ENCODE measurements around the gene SH3PXD2A. TPM values are rescaled to one million over a fixed set of nuclear protein-coding genes. Genes with fewer than 3 reads are reported as not detected.

The SH3PXD2A gene
- total RNA-seq, 1 donor from 2014 or later = 38.6 TPM

DNA sequence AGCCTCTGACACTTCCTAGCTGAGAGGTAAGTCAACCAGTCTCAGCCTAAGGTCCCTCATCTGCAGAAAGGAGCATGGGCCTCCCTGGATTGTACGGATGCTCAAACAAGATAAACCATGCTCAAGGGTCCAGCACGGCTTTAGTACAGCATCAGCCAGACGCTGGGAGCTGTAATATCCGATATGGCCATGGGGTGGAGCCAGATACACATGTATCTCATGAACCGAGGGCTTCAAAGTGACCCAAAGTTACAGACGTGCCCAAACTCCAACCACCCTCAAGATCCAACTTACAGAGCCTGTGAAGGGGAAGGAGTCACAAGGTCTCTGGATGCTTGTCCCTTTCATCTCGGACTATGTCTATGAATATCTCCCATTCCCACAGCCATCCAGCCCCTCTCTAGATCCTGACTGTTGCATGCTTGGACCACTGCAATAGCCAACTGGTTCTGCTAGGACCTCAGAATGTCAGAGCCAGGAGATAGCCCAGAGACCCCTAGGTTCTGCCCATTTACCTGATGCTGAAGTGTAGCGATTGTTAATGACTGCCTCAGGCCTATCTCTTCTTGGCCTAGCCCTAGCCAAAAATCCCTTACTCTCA, 142.4 kb downstream of the SH3PXD2A start:
- peaks cover 24% of the 10 kb centered on the region for H3K4me1 Mint-ChIP-seq (ENCODE audit: unreplicated experiment)
- no peaks in the 10 kb centered on the region for H3K27me3 Mint-ChIP-seq
- H3K36me3 Mint-ChIP-seq = no peaks in the 10 kb centered on the region
- DNase-seq (ENCODE audit: extremely low spot score, unreplicated experiment) = peak; percentile 83
- H3K9me3 Mint-ChIP-seq = peaks cover 4% of the 10 kb centered on the region
- H3K4me3 Mint-ChIP-seq = no peak overlapping the region
- H3K27ac Mint-ChIP-seq = peak overlapping the region; percentile 75
- TF ChIP-seq, protein P1, sequence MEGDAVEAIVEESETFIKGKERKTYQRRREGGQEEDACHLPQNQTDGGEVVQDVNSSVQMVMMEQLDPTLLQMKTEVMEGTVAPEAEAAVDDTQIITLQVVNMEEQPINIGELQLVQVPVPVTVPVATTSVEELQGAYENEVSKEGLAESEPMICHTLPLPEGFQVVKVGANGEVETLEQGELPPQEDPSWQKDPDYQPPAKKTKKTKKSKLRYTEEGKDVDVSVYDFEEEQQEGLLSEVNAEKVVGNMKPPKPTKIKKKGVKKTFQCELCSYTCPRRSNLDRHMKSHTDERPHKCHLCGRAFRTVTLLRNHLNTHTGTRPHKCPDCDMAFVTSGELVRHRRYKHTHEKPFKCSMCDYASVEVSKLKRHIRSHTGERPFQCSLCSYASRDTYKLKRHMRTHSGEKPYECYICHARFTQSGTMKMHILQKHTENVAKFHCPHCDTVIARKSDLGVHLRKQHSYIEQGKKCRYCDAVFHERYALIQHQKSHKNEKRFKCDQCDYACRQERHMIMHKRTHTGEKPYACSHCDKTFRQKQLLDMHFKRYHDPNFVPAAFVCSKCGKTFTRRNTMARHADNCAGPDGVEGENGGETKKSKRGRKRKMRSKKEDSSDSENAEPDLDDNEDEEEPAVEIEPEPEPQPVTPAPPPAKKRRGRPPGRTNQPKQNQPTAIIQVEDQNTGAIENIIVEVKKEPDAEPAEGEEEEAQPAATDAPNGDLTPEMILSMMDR (conservative IDR thresholded peaks at IDR 0.05) = peak; percentile 96

- Mint-ChIP-seq H3K36me3 (no peaks in the 10 kb centered on the region), H3K27ac (no peak overlapping the region), H3K9me3 (peaks cover 4% of the 10 kb centered on the region), H3K4me3 (no peak overlapping the region), H3K27me3 (no peaks in the 10 kb centered on the region), H3K4me1 (ENCODE audit: unreplicated experiment) (peaks cover 17% of the 10 kb centered on the region)
- TF ChIP-seq, protein P1 (conservative IDR thresholded peaks at IDR 0.05) = no peak
- no peak for DNase-seq (ENCODE audit: extremely low spot score, unreplicated experiment)
These were observed 143.2 kb downstream of the SH3PXD2A start for GRCh38 chr10:103712146-103712545.

DNA sequence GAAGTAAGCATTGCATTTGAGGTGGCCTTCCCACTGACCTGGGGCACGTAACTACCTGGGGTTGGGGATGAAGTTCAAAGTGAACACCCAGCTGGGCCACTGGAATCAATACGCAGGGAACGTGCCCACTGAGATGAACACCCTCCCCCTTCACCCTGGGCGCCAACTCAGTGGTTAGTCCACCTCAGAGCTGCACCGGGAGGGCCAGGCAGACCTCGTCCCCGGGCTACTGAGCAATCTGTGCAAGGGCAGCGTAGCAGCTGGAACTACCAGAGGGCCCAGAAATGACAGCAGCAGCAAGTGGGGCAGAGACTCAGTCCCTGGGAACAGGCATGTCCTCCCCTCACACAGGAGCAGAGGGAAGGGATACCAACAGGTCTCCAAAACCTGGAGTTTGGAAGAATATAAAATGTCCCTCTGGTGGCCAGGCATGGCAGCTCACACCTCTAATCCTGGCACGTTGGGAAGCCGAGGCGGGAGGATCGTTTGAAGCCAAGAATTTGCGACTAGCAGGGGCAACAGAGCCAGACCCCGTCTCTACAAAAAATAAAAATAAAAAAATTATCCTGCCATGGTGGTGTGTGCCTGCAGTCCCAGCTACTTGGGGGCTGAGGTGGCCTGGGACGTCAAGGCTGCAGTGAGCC, 143.9 kb downstream of the SH3PXD2A start:
- H3K36me3 Mint-ChIP-seq = no peaks in the 10 kb centered on the region
- no peak overlapping the region for H3K27ac Mint-ChIP-seq
- H3K4me3 Mint-ChIP-seq = no peak overlapping the region
- TF ChIP-seq, protein P1 (conservative IDR thresholded peaks at IDR 0.05) = peak; percentile 64
- peaks cover 3% of the 10 kb centered on the region for H3K9me3 Mint-ChIP-seq
- no peak for DNase-seq (ENCODE audit: extremely low spot score, unreplicated experiment)
- H3K27me3 Mint-ChIP-seq = no peaks in the 10 kb centered on the region
- peaks cover 15% of the 10 kb centered on the region for H3K4me1 Mint-ChIP-seq (ENCODE audit: unreplicated experiment)

- Mint-ChIP-seq H3K4me1 (ENCODE audit: unreplicated experiment) (peaks cover 11% of the 10 kb centered on the region), H3K27me3 (no peaks in the 10 kb centered on the region), H3K36me3 (no peaks in the 10 kb centered on the region), H3K4me3 (no peak overlapping the region), H3K9me3 (no peaks in the 10 kb centered on the region), H3K27ac (no peak overlapping the region)
- TF ChIP-seq, protein P1 (conservative IDR thresholded peaks at IDR 0.05) = no peak
- no peak for DNase-seq (ENCODE audit: extremely low spot score, unreplicated experiment)
These were observed 144.9 kb downstream of the SH3PXD2A start for GRCh38 chr10:103710490-103710889.

GRCh38 chr10:103709341-103709920, 145.9 kb downstream of the SH3PXD2A start:
- H3K4me3 Mint-ChIP-seq = no peak overlapping the region
- TF ChIP-seq, protein P1 (conservative IDR thresholded peaks at IDR 0.05) = no peak
- H3K27me3 Mint-ChIP-seq = no peaks in the 10 kb centered on the region
- no peak for DNase-seq (ENCODE audit: extremely low spot score, unreplicated experiment)
- peaks cover 11% of the 10 kb centered on the region for H3K4me1 Mint-ChIP-seq (ENCODE audit: unreplicated experiment)
- no peaks in the 10 kb centered on the region for H3K36me3 Mint-ChIP-seq
- H3K9me3 Mint-ChIP-seq = no peaks in the 10 kb centered on the region
- no peak overlapping the region for H3K27ac Mint-ChIP-seq

All from type B pancreatic cell (in vitro differentiated cells).